Right ventricle myocardium superior (tissue), 1 donor: ENCODE results near the gene GIMAP6. TPM values are rescaled to one million over a fixed set of nuclear protein-coding genes. Genes with fewer than 3 reads are reported as not detected.
"Not testable (repeated sequence)": the region's sequence is repeated elsewhere in the genome, so short reads cannot be mapped to it uniquely, and the experiment has no call there.

ENCODE experiments used
- ATAC-seq: fragments of 200-7000 bp; cut with Tn5 transposase; one replicate; pipeline ENCODE4 v1.9.1; 2020; ENCODE audit warnings: mild to moderate bottlenecking; ENCODE audit not compliant: poor library complexity
- DNase-seq: peaks from one replicate; pipeline ENCODE4 v3.0.0-alpha.2; 2020
- intact Hi-C: fragments of 100-400 bp; cut with DNase I; formaldehyde crosslinking; loops from one replicate; pipeline ENCODE4 v1.11.2; 2022
- total RNA-seq: library from RNA; stranded (reverse); fragmentation: NEBNext Ultra II Directional; extraction: Animal tissue kit (Norgen Biotek cat#: 25700); gene quantifications from one replicate; pipeline ENCODE4 v1.2.1, GENCODE V29; 2021
- donor health status: DM: no; HTN: yes; CAD: no; lungs with severe emphysema.

The GIMAP6 gene
- total RNA-seq, 1 donor from 2014 or later, result 29.9 TPM

DNA sequence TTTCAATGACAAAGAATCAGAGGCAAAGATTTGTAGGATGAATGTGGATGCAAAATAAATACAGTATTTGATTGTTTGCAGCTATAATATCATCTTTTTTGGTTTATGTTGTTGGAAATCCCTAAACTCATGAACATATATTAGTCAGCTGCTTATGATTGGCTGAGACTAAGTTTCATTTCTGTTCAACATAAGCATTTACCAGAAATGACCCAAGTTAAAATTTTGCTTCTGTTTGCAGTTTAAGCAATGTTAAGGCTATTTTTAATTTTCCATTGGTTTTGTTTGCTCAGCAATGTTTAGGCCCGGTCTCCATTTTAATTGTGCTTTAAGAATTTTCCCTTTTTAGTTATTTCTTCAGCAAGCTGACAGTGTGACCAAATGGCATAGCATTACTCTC, 22.0 kb downstream of the GIMAP6 start:
- intact Hi-C loops, result no loop called here
- ATAC-seq (no peak), DNase-seq (no peak)

GRCh38 chr7:150603600-150603999, 28.6 kb downstream of the GIMAP6 start:
- intact Hi-C loops, DNase-seq, ATAC-seq: not testable (repeated sequence)

DNA sequence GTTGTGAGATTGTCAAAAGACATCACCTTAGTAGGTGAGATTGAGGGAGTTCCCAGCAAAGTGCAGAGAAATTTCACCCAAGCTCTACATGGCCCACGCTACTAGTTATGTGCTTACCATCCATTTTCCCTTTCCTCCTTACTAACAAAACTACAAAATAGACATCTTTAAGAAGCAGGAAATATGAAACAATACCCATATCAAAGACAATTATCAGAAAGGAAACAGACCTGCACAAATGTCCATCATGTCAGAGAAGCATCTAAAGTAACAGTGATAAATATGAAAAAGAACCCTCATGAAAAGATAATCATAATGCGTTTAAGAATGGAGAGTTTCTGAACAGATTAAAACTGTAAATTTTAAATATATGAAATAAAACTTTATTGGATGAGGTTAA, 36.8 kb downstream of the GIMAP6 start:
- ATAC-seq (no peak), DNase-seq (no peak)
- intact Hi-C loops, result no loop called here

- DNase-seq (no peak), ATAC-seq (no peak)
- intact Hi-C loops, result no loop called here
Observed at GRCh38 chr7:150594805-150595204, 37.4 kb downstream of the GIMAP6 start.

DNA sequence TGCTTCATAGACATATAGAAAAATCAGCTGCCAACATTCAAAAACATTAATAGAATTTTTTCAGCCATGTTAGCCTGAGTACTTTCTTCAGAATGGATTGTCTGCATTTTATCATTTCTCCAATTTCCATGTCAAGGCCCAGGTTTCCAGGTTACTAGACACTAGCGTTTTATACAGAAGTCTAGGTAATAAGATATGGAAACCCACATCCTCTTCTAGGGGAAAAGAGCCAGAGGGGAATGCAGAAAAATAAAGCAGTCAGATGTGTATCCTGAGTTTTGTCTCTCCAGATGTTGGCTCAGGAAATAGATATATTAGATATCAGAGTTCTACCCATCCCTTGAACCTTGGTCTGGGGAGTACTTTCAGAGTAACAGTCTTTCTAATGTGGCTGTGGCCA, 44.6 kb downstream of the GIMAP6 start:
- ATAC-seq, result no peak
- intact Hi-C loops, result no loop called here

GRCh38 chr7:150586785-150587152, 45.4 kb downstream of the GIMAP6 start:
- no peak for DNase-seq
- intact Hi-C loops, result no loop called here
- peak; percentile 73 for ATAC-seq

More for the DNA sequence above, 44.6 kb downstream of the GIMAP6 start:
- no peak for DNase-seq

GRCh38 chr7:150586068-150586784, 46.0 kb downstream of the GIMAP6 start:
- intact Hi-C loops, result no loop called here
- ATAC-seq, result peak; percentile 60

DNA sequence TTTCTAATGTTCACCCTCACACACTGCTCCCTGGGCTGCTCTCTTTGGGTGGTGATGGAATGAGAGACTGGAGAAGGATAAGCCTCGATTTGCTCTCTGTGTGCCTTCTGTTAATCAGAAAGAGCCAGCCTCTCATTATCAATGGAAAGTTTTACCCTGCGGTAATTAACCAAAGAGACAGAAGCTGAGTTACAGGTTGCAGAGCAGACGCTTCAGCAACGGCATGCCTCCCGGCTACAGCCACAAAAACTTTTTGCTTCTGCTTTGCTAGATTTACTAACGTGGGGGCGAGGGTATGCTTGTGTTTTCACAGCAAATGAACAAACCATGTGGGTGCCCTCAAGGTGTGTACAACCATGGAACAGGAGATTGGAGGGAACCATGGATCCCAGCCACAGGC, 47.0 kb downstream of the GIMAP6 start:
- no peak for DNase-seq
- no peak for ATAC-seq
- intact Hi-C loops, result no loop called here

More at GRCh38 chr7:150586068-150586784, 46.0 kb downstream of the GIMAP6 start:
- DNase-seq, result no peak

GRCh38 chr7:150580638-150581394, 51.4 kb downstream of the GIMAP6 start:
- intact Hi-C loops, result no loop called here
- ATAC-seq (no peak), DNase-seq (no peak)

- intact Hi-C loops, DNase-seq, ATAC-seq: not testable (repeated sequence)
Observed at GRCh38 chr7:150579979-150580637, 52.1 kb downstream of the GIMAP6 start.

Other genes starting within 250 kb of the GIMAP6 start
- 14.4 TPM for gene GIMAP8, start 181.8 kb downstream of the GIMAP6 start, total RNA-seq
- 22.2 TPM for gene GIMAP7, start 117.5 kb downstream of the GIMAP6 start, total RNA-seq
- gene GIMAP4, start 65.0 kb downstream of the GIMAP6 start, total RNA-seq, result 34.7 TPM
- 4.7 TPM for gene GIMAP2, start 53.3 kb upstream of the GIMAP6 start, total RNA-seq
- 5.6 TPM for gene GIMAP1, start 84.2 kb upstream of the GIMAP6 start, total RNA-seq
- gene GIMAP5, start 105.0 kb upstream of the GIMAP6 start, total RNA-seq, result 8.5 TPM
- gene TMEM176B, start 168.0 kb upstream of the GIMAP6 start, total RNA-seq, result 33.4 TPM
- 27.1 TPM for gene TMEM176A, start 168.4 kb upstream of the GIMAP6 start, total RNA-seq
- not detected for gene AOC1, start 220.1 kb upstream of the GIMAP6 start, total RNA-seq